Smooth muscle cell (in vitro differentiated cells): Measurements from ENCODE around the gene PRKAG2. TPM values are rescaled to one million over a fixed set of nuclear protein-coding genes. Genes with fewer than 3 reads are reported as not detected.

Experiments used
- DNase-seq: peaks from one replicate; lab custom pipeline; 2025; ENCODE audit not compliant: unreplicated experiment; lab: John Stamatoyannopoulos, UW
- H2AFZ ChIP-seq: fragments of 200-600 bp; sonication (generic); 2 replicates; pipeline ENCODE4 v1.6.0; 2016; ENCODE audit warnings: antibody characterized with exemption, low read depth, mild to moderate bottlenecking
- H3F3A ChIP-seq: fragments of 200-600 bp; sonication (generic); 2 replicates; pipeline ENCODE4 v1.6.0; 2017; ENCODE audit warnings: antibody characterized with exemption, low read depth
- H3K27ac ChIP-seq: fragments of 200-600 bp; sonication (generic); 2 replicates; pipeline ENCODE4 v1.5.1; 2016; ENCODE audit warnings: low read depth, mild to moderate bottlenecking
- H3K27me3 ChIP-seq: fragments of 200-600 bp; sonication (generic); 2 replicates; pipeline ENCODE4 v1.6.1; 2016; ENCODE audit warnings: low read depth, mild to moderate bottlenecking
- H3K36me3 ChIP-seq: fragments of 200-600 bp; sonication (generic); 2 replicates; pipeline ENCODE4 v1.5.1; 2016; ENCODE audit warnings: low read depth
- H3K4me1 ChIP-seq: fragments of 200-600 bp; sonication (generic); 2 replicates; pipeline ENCODE4 v1.5.1; 2016; ENCODE audit warnings: low read depth
- H3K4me2 ChIP-seq: fragments of 200-600 bp; sonication (generic); 2 replicates; pipeline ENCODE4 v1.6.0; 2016; ENCODE audit warnings: mild to moderate bottlenecking
- H3K4me3 ChIP-seq: fragments of 200-600 bp; sonication (generic); 2 replicates; pipeline ENCODE4 v1.5.1; 2016; ENCODE audit warnings: mild to moderate bottlenecking
- H3K79me2 ChIP-seq: fragments of 200-600 bp; sonication (generic); 2 replicates; pipeline ENCODE4 v1.6.0; 2016; ENCODE audit warnings: low read depth, mild to moderate bottlenecking
- H3K9ac ChIP-seq: fragments of 200-600 bp; sonication (generic); 2 replicates; pipeline ENCODE4 v1.6.0; 2016; ENCODE audit warnings: low read depth
- H3K9me3 ChIP-seq: fragments of 200-600 bp; sonication (generic); replicated peaks from 2 replicates; pipeline ENCODE4 v1.5.1; 2016; ENCODE audit warnings: low read depth
- H4K20me1 ChIP-seq: fragments of 200-600 bp; sonication (generic); 2 replicates; pipeline ENCODE4 v1.6.0; 2016; ENCODE audit warnings: low read depth
- CTCF ChIP-seq: fragments of 200-600 bp; sonication (generic); IDR thresholded peaks from 2 replicates; pipeline ENCODE4 v1.5.1; 2017; ENCODE audit warnings: borderline replicate concordance, mild to moderate bottlenecking, antibody characterized with exemption; ENCODE audit not compliant: insufficient read depth, poor library complexity, severe bottlenecking
- WGBS: methylation state at CpG from one replicate; pipeline ENCODE4 v1.1.7; 2016; ENCODE audit warnings: low lambda C conversion rate; 5-methylcytosine and 5-hydroxymethylcytosine counted together
- polyA plus RNA-seq: library from polyadenylated mRNA; unstranded; fragments of >200 nt; fragmentation: Nextera tagmentation; extraction: Ambion mirVana; gene quantifications from 2 replicates; pipeline ENCODE4 v1.2.1, GENCODE V29; 2016
- total RNA-seq: library from RNA; depleted of rRNA; stranded (reverse); fragments of >200 nt; gene quantifications from 2 replicates; pipeline ENCODE4 v1.2.3, GENCODE V29; 2014

The PRKAG2 gene
- total and polyA plus RNA-seq, 2 experiments from 2014 or later = 3.5 to 3.9 TPM

- Histone ChIP-seq H3K9me3 (no peaks in the 10 kb centered on the region), H3K27me3 (no peaks in the 10 kb centered on the region), H3K79me2 (peaks cover 88% of the 10 kb centered on the region), H2AFZ (no peak overlapping the region), H3K9ac (no peak overlapping the region), H3K4me3 (no peak overlapping the region), H3K36me3 (no peaks in the 10 kb centered on the region), H3K4me2 (no peak overlapping the region), H4K20me1 (peaks cover 87% of the 10 kb centered on the region), H3F3A (peaks cover 3% of the 10 kb centered on the region), H3K4me1 (no peaks in the 10 kb centered on the region), H3K27ac (no peak overlapping the region)
- DNase-seq = no peak
- TF ChIP-seq CTCF = no peak
These were observed 361.7 kb downstream of the PRKAG2 start for GRCh38 chr7:151515276-151515565.

- 97% methylated on average over 6 of the region's 6 CpGs for WGBS
- Histone ChIP-seq H2AFZ (no peak overlapping the region), H3K9ac (no peak overlapping the region), H3K9me3 (no peaks in the 10 kb centered on the region), H3F3A (peaks cover 3% of the 10 kb centered on the region), H3K36me3 (no peaks in the 10 kb centered on the region), H3K4me2 (no peak overlapping the region), H3K27ac (no peak overlapping the region), H3K4me1 (no peaks in the 10 kb centered on the region), H4K20me1 (peaks cover 92% of the 10 kb centered on the region), H3K4me3 (no peak overlapping the region), H3K79me2 (peaks cover 93% of the 10 kb centered on the region), H3K27me3 (no peaks in the 10 kb centered on the region)
- DNase-seq = no peak
- no peak for TF ChIP-seq CTCF
These were observed 362.2 kb downstream of the PRKAG2 start for GRCh38 chr7:151514461-151515275.

- no peaks in the 10 kb centered on the region for H3K27me3 ChIP-seq
- H3K9ac ChIP-seq = no peak overlapping the region
- H3K27ac ChIP-seq = no peak overlapping the region
- H3K4me3 ChIP-seq = no peak overlapping the region
- peaks cover 100% of the 10 kb centered on the region for H3K79me2 ChIP-seq
- no peaks in the 10 kb centered on the region for H3K4me1 ChIP-seq
- no peak for DNase-seq
- peaks cover 100% of the 10 kb centered on the region for H4K20me1 ChIP-seq
- no peak overlapping the region for H3K4me2 ChIP-seq
- H3K9me3 ChIP-seq = no peaks in the 10 kb centered on the region
- H3F3A ChIP-seq = peaks cover 3% of the 10 kb centered on the region
- H3K36me3 ChIP-seq = no peaks in the 10 kb centered on the region
- no peak for TF ChIP-seq CTCF
- WGBS = 95% methylated on average over 1 of the region's 1 CpG
- H2AFZ ChIP-seq = no peak overlapping the region
These were observed 363.8 kb downstream of the PRKAG2 start for GRCh38 chr7:151513133-151513532.

- Histone ChIP-seq H3K4me1 (no peaks in the 10 kb centered on the region), H3K4me3 (no peak overlapping the region), H3K4me2 (no peak overlapping the region), H2AFZ (no peak overlapping the region), H3K79me2 (peaks cover 100% of the 10 kb centered on the region), H3K27ac (no peak overlapping the region), H3K27me3 (no peaks in the 10 kb centered on the region), H3K36me3 (no peaks in the 10 kb centered on the region), H3F3A (peaks cover 3% of the 10 kb centered on the region), H3K9me3 (no peaks in the 10 kb centered on the region), H4K20me1 (peaks cover 100% of the 10 kb centered on the region), H3K9ac (no peak overlapping the region)
- WGBS = 87% methylated on average over 7 of the region's 7 CpGs
- no peak for DNase-seq
- no peak for TF ChIP-seq CTCF
These were observed 364.6 kb downstream of the PRKAG2 start for GRCh38 chr7:151512353-151512752.
